Natural killer cell treated with Interleukin-12 subunit alpha and Interleukin-12 subunit beta and Interleukin-15 and Interleukin-18, amount 100 ng/mL, for 72 hours (primary cell): ENCODE data around the gene PCSK5. TPM values are rescaled to one million over a fixed set of nuclear protein-coding genes. Genes with fewer than 3 reads are reported as not detected.
"Not testable (repeated sequence)": the region's sequence is repeated elsewhere in the genome, so short reads cannot be mapped to it uniquely, and the experiment has no call there.

Source experiments
- ATAC-seq, 2 donors: fragments of 150-1000 bp; cut with Tn5 transposase in 1 of 2; sonication (Bioruptor Pico), chemical (Tn5 transposase) in 1 of 2; 2 replicates each; pipeline ENCODE4 v1.10.0; 2021
- DNase-seq: peaks from one replicate; pipeline ENCODE4 v3.0.0; 2022; ENCODE audit warnings: low spot score
- H3K27ac Mint-ChIP-seq, 2 donors: 1 replicate in 1 of 2; 2 replicates in 1 of 2; pipeline ENCODE4 v1.8.0; 2022; ENCODE audit warnings: mixed read lengths in 2 of 2, mild to moderate bottlenecking in 1 of 2, moderate library complexity in 1 of 2
- H3K27me3 Mint-ChIP-seq, 2 donors: 1 replicate in 1 of 2; 2 replicates in 1 of 2; pipeline ENCODE4 v1.8.0; 2022; ENCODE audit warnings: mixed read lengths in 2 of 2
- H3K36me3 Mint-ChIP-seq: one replicate; pipeline ENCODE4 v1.8.0; 2022; ENCODE audit warnings: mixed read lengths
- H3K4me1 Mint-ChIP-seq, 2 donors: 1 replicate in 1 of 2; 2 replicates in 1 of 2; pipeline ENCODE4 v1.8.0; 2022; ENCODE audit warnings: low read depth in 2 of 2, mixed read lengths in 2 of 2, mild to moderate bottlenecking in 1 of 2
- H3K4me3 Mint-ChIP-seq: one replicate; pipeline ENCODE4 v1.8.0; 2022; ENCODE audit warnings: mixed read lengths
- H3K9me3 Mint-ChIP-seq: 2 replicates; pipeline ENCODE4 v1.8.0; 2022; ENCODE audit warnings: mixed read lengths
- total RNA-seq, 2 donors: library from RNA; stranded (reverse); gene quantifications; one replicate each; pipeline ENCODE4 v1.2.3, GENCODE V29; 2022

Gene PCSK5
- total RNA-seq, 2 donors from 2014 or later, result 1.7 to 9.9 TPM

GRCh38 chr9:75894566-75894965 is 4.1 kb downstream of the PCSK5 start:
- Mint-ChIP-seq H3K9me3 (no peaks in the 10 kb centered on the region), H3K36me3 (no peaks in the 10 kb centered on the region), H3K27ac (no peak overlapping the region), H3K27me3 (peaks cover 29 to 44% of the 10 kb centered on the region in 2 donors), H3K4me1 (peaks cover 17 to 19% of the 10 kb centered on the region in 2 donors), H3K4me3 (no peak overlapping the region)
- DNase-seq, result no peak
- no peak for ATAC-seq

GRCh38 chr9:75895112-75895511 is 4.6 kb downstream of the PCSK5 start:
- ATAC-seq, result no peak
- no peak overlapping the region for H3K27ac Mint-ChIP-seq
- peaks cover 11 to 14% of the 10 kb centered on the region in 2 donors for H3K4me1 Mint-ChIP-seq
- DNase-seq, result no peak
- H3K27me3 Mint-ChIP-seq, result peaks cover 31 to 44% of the 10 kb centered on the region in 2 donors
- H3K4me3 Mint-ChIP-seq, result no peak overlapping the region
- no peaks in the 10 kb centered on the region for H3K9me3 Mint-ChIP-seq
- H3K36me3 Mint-ChIP-seq, result no peaks in the 10 kb centered on the region

- Mint-ChIP-seq H3K36me3 (no peaks in the 10 kb centered on the region), H3K4me3 (no peak overlapping the region), H3K27ac (no peak overlapping the region), H3K4me1 (peaks cover 10 to 14% of the 10 kb centered on the region in 2 donors), H3K27me3 (peaks cover 34 to 44% of the 10 kb centered on the region in 2 donors), H3K9me3 (peaks cover 3% of the 10 kb centered on the region)
- ATAC-seq, result no peak
- no peak for DNase-seq
Observed at GRCh38 chr9:75896193-75896592, 5.7 kb downstream of the PCSK5 start.

DNA sequence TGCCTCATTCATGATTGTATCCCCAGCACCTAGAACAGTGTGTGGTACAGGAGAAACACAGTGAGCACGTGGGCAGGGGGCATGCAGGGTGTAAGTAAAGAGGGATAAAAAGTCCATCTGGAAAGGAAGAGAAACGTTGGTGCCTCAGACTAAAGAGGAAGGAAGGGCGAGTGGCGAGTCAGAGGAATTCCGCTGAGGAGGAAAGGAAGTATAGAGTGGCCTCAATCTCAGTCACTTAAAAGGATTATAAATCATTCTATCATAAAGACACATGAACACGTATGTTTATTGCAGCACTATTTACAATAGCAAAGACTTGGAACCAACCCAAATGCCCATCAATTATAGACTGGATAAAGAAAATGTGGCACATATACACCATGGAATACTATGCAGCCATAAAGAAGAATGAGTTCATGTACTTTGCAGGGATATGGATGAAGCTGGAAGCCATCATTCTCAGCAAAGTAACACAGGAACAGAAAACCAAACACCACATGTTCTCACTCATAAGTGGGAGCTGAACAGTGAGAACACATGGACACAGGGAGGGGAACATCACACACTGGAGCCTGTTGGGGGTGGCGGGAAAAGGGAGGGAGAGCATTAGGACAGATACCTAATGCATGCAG is 10.5 kb downstream of the PCSK5 start:
- Mint-ChIP-seq H3K27ac (peak overlapping the region in 1 of 2 donors; percentile 12), H3K27me3 (peaks cover 7 to 11% of the 10 kb centered on the region in 2 donors)
- H3K4me3 Mint-ChIP-seq, DNase-seq, H3K9me3 Mint-ChIP-seq, ATAC-seq, H3K36me3 Mint-ChIP-seq, H3K4me1 Mint-ChIP-seq: not testable (repeated sequence)

GRCh38 chr9:75903785-75904360 is 13.4 kb downstream of the PCSK5 start:
- no peak for ATAC-seq
- Mint-ChIP-seq H3K27me3 (peaks cover 2 to 8% of the 10 kb centered on the region in 2 donors), H3K36me3 (no peaks in the 10 kb centered on the region), H3K4me1 (peaks cover 0 to 2% of the 10 kb centered on the region in 2 donors), H3K4me3 (no peak overlapping the region), H3K9me3 (peaks cover 3% of the 10 kb centered on the region), H3K27ac (no peak overlapping the region)
- DNase-seq, result no peak

DNA sequence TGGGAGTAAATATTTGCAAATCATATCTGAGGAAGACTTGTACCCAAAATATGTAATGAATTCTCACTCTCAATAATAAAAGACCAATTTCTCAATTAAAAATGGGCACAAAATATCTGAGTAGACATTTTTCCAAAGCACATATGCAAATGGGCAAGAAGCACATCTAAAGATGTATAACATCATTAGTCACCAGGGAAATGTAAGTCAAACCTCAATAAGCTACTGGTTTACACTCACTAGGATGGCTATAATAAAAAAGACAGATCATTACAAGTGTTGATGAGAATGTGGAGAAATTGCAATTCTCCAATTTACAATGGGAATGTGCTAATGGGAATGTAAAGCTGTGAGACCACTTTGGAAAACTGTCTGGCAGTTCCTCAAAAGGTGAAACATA is 13.9 kb downstream of the PCSK5 start:
- H3K27me3 Mint-ChIP-seq, result peaks cover 0 to 7% of the 10 kb centered on the region in 2 donors

DNA sequence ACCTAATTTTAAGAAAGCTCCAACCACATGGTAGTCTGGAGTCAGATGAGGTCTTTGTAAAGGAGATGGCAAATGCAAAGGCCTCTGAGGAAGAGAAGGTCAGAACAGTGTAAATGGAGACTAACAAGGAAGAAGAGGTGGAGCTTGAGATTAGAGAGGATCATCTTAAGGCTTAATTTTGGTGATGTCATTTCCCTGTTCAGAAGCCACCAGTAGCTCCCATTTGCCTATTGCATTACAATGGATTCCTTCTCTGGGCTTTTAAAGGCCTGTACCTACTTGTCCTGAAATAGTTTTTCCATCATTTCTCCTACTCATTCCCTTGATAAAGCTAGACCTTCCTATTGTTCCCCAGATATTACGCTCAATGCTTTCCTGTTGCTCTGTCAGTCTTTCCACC is 16.1 kb downstream of the PCSK5 start:
- no peak overlapping the region for H3K4me3 Mint-ChIP-seq
- DNase-seq (no peak), ATAC-seq (no peak)
- H3K36me3 Mint-ChIP-seq, result no peaks in the 10 kb centered on the region
- H3K9me3 Mint-ChIP-seq, result no peaks in the 10 kb centered on the region
- H3K27ac Mint-ChIP-seq, result no peak overlapping the region
- no peaks in the 10 kb centered on the region for H3K27me3 Mint-ChIP-seq
- no peaks in the 10 kb centered on the region for H3K4me1 Mint-ChIP-seq

More for the DNA sequence above, 13.9 kb downstream of the PCSK5 start:
- H3K4me1 Mint-ChIP-seq, result peaks cover 0 to 2% of the 10 kb centered on the region in 2 donors
- no peak overlapping the region for H3K4me3 Mint-ChIP-seq
- DNase-seq (no peak), ATAC-seq (no peak)
- no peaks in the 10 kb centered on the region for H3K36me3 Mint-ChIP-seq
- peaks cover 3% of the 10 kb centered on the region for H3K9me3 Mint-ChIP-seq
- no peak overlapping the region for H3K27ac Mint-ChIP-seq

GRCh38 chr9:75907329-75907728 is 16.9 kb downstream of the PCSK5 start:
- ATAC-seq (no peak), DNase-seq (no peak)
- Mint-ChIP-seq H3K4me3 (no peak overlapping the region), H3K9me3 (no peaks in the 10 kb centered on the region), H3K27ac (no peak overlapping the region), H3K27me3 (peaks cover under 1 to 4% of the 10 kb centered on the region in 2 donors), H3K36me3 (no peaks in the 10 kb centered on the region), H3K4me1 (no peaks in the 10 kb centered on the region)

- H3K27me3 Mint-ChIP-seq, result peaks cover 4 to 6% of the 10 kb centered on the region in 2 donors
- ATAC-seq, result no peak
- no peaks in the 10 kb centered on the region for H3K4me1 Mint-ChIP-seq
- no peak for DNase-seq
- H3K27ac Mint-ChIP-seq, result no peak overlapping the region
- no peaks in the 10 kb centered on the region for H3K36me3 Mint-ChIP-seq
- H3K4me3 Mint-ChIP-seq, result no peak overlapping the region
- no peaks in the 10 kb centered on the region for H3K9me3 Mint-ChIP-seq
Observed at GRCh38 chr9:75907923-75908322, 17.4 kb downstream of the PCSK5 start.

GRCh38 chr9:75909776-75910175 is 19.3 kb downstream of the PCSK5 start:
- no peak for DNase-seq
- Mint-ChIP-seq H3K4me1 (no peaks in the 10 kb centered on the region), H3K9me3 (no peaks in the 10 kb centered on the region), H3K27ac (no peak overlapping the region), H3K36me3 (no peaks in the 10 kb centered on the region), H3K27me3 (peaks cover 5 to 9% of the 10 kb centered on the region in 2 donors), H3K4me3 (no peak overlapping the region)
- no peak for ATAC-seq

DNA sequence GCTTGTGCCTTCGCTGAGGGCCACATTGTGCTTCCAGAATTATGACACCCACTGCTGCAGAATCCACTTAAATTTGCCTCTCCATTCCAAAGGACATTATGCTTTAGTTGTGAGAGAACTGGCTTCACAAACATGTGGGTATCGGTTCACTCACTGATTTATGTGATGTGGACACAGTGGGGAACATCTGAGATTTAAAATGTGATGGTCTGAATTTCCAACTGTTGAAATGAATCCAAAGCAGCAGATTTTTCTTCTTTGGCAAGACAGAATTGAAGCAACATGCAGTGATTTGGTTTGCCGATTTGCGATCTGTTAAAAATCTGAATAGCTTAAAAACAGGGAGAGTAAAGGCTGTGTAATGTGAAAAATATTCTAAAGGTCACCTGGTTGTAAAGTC is 20.3 kb downstream of the PCSK5 start:
- Mint-ChIP-seq H3K36me3 (no peaks in the 10 kb centered on the region), H3K4me3 (no peak overlapping the region), H3K27me3 (peaks cover 9 to 10% of the 10 kb centered on the region in 2 donors), H3K27ac (no peak overlapping the region), H3K9me3 (no peaks in the 10 kb centered on the region), H3K4me1 (no peaks in the 10 kb centered on the region)
- no peak for DNase-seq
- no peak for ATAC-seq

GRCh38 chr9:75911390-75911789 is 20.9 kb downstream of the PCSK5 start:
- H3K9me3 Mint-ChIP-seq, result no peaks in the 10 kb centered on the region
- H3K27ac Mint-ChIP-seq, result no peak overlapping the region
- peaks cover 10 to 13% of the 10 kb centered on the region in 2 donors for H3K27me3 Mint-ChIP-seq
- H3K36me3 Mint-ChIP-seq, result no peaks in the 10 kb centered on the region
- ATAC-seq (peak; percentile 55 to 70), DNase-seq (no peak)
- no peak overlapping the region for H3K4me3 Mint-ChIP-seq
- peaks cover 0 to 2% of the 10 kb centered on the region in 2 donors for H3K4me1 Mint-ChIP-seq

DNA sequence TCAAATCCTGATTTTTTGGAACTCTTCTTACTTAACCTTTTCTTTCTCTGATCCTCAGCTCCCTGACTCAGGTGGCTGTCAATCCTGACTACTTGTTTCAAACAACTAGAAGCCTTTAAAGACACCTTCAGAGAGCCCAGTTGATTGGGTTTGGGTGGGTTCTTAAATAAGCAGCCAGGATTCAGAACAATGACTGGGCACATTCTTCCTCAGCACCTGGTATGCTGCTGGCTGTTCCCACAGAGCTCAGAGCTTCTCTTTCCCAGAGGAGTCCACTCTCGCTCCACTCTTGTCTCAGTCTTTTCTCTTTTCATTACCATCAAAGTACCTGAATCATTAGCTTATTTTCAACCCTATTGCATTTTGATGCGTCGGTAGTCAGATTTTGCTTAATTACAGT is 22.5 kb downstream of the PCSK5 start:
- Mint-ChIP-seq H3K27me3 (peaks cover 10 to 16% of the 10 kb centered on the region in 2 donors), H3K4me3 (no peak overlapping the region), H3K27ac (no peak overlapping the region), H3K4me1 (peaks cover 0 to 4% of the 10 kb centered on the region in 2 donors), H3K9me3 (no peaks in the 10 kb centered on the region), H3K36me3 (no peaks in the 10 kb centered on the region)
- no peak for ATAC-seq
- DNase-seq, result no peak

GRCh38 chr9:75914002-75914401 is 23.5 kb downstream of the PCSK5 start:
- Mint-ChIP-seq H3K27ac (no peak overlapping the region), H3K4me3 (no peak overlapping the region), H3K27me3 (peaks cover 10 to 16% of the 10 kb centered on the region in 2 donors), H3K4me1 (peaks cover 0 to 4% of the 10 kb centered on the region in 2 donors), H3K9me3 (no peaks in the 10 kb centered on the region), H3K36me3 (no peaks in the 10 kb centered on the region)
- DNase-seq (no peak), ATAC-seq (no peak)
